GM18870 (cell line): Measurements from ENCODE around the gene CACNA1B.
"Not testable (repeated sequence)": the region's sequence is repeated elsewhere in the genome, so short reads cannot be mapped to it uniquely, and the experiment has no call there.

Experiments
- ATAC-seq: cut with Tn5 transposase; IDR thresholded peaks from one replicate; pipeline ENCODE4 v1.9.1; 2021; ENCODE audit warnings: moderate library complexity; ENCODE audit not compliant: unreplicated experiment

The CACNA1B gene

DNA sequence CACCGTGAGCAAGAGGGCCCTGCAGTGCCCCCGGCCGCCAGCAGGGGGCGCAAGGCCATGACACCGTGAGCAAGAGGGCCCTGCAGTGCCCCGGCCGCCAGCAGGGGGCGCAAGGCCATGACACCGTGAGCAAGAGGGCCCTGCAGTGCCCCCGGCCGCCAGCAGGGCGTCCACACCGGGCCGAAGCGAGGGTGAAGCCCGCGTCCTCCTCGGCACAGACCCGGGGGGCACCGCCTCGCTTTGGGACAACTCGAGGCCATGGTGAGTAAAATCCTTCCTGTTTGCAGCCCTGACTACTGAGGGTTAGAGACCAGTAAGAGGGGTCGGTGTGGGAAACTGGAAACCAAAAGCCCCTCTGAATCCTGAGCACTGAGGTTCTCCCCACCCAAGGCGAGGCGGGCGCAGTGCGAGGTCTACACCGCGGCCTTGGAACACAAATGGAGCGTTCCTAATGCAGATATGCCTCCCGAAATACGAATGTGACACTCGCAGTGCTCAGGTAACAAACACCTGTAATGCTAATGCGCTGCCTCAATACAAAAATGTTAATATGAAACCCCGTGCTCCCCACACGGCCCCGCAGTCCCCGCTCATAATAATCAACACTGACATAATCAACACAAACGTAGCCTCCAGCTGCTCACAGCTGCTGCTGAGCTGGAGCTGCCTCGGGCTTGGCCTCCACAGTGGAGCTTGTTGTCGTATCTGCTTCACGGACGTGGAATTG is 249.4 kb downstream of the CACNA1B start:
- not testable (repeated sequence) for ATAC-seq

DNA sequence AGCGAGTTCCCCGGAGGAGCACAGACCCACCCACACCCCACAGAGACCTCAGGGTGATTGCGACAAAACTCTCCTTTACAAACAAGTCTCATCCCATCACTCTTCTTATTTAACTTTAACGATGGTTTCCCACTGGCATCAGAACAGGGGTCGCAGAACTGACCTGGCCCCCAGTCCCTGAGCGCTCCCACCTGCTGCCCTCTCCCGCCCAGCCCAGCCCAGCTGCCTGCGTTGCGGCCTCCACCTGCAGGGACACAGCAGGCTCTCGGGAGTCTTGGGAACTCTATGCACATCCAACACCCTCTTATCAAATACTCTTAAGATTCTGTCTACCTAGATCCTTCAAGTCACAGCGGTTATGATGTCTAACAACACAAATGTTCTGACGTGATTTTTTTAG is 250.4 kb downstream of the CACNA1B start:
- ATAC-seq, result not testable (repeated sequence)

DNA sequence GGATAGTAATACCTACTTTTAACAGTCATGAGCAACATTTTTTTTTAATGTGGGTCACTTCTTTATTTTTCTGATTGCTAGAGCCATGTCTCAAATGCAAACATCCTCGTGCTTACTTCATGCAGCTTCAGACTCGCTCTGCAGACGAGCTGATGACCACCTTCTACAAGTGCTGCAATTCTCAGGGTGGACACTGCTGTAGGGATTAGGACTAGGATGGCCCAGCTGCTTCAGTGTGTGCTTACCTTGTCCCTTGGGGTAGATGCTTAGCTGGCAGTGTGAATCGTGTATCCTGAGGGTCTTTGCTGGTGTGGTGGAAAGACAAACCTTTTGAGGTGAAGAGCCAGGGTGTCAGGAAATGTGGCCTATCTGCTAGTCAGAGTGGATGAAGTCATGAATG is 251.7 kb downstream of the CACNA1B start:
- not testable (repeated sequence) for ATAC-seq

DNA sequence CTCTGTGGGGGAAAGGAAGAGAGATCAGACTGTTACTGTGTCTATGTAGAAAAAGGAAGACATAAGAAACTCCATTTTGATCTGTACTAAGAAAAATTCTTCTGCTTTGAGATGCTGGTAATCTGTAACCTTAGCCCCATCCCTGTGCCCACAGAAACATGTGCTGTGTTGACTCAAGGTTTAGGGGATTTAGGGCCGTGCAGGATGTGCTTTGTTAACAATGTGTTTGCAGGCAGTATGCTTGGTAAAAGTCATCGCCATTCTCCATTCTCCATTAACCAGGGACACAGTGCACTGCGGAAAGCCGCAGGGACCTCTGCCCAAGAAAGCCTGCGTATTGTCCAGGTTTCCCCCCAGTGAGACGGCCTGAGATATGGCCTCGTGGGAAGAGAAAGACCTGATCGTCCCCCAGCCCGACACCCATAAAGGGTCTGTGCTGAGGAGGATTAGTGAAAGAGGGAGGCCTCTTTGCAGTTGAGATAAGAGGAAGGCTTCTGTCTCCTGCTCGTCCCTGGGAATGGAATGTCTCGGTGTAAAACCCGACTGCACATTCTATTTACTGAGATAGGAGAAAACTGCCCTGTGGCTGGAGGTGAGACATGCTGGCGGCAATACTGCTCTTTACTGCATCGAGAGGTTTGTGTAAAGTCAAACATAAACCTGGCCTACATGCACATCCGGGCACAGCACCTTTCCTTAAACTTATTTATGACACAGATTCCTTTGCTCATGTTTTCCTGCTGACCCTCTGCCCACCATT is 255.5 kb downstream of the CACNA1B start:
- not testable (repeated sequence) for ATAC-seq

DNA sequence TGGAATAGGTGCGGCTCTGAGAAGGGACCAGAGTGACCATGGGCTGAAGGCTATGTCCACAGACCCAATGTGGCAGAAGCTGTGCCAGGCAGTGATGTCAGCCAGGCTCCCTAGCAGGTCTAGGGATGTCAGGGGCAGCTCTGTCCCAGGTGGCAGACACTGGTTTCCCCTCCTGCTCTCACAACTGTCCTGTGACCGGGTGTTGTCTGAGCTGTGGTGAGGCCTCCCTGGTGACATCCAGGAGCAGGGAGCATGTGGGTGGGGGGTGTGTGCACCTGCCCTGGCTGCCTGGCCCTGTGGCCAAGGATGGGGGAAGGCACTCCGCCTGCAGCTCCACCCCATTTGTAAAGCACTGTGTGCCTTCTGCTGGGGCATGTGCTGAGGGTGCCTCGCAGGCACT is 257.0 kb downstream of the CACNA1B start:
- not testable (repeated sequence) for ATAC-seq

DNA sequence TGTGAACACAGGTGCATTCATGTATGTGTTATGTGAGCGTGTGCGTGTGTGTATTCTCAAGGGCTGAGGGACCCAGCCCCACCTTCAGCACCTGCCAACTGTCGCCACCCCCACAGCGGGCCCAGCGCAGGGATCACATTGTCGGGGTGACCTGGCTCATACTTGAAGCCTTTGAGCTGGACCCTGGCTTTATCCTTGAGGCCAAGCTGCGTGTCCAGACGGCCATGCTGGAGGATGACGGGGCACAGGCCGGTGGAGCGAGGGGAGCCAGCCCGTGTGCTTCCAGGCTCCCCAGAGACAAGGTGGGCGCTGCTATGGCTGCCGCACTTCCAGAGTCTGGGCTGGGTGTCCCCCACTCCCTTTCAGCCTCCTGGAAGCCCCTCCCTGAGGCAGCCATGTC is 261.5 kb downstream of the CACNA1B start:
- not testable (repeated sequence) for ATAC-seq

DNA sequence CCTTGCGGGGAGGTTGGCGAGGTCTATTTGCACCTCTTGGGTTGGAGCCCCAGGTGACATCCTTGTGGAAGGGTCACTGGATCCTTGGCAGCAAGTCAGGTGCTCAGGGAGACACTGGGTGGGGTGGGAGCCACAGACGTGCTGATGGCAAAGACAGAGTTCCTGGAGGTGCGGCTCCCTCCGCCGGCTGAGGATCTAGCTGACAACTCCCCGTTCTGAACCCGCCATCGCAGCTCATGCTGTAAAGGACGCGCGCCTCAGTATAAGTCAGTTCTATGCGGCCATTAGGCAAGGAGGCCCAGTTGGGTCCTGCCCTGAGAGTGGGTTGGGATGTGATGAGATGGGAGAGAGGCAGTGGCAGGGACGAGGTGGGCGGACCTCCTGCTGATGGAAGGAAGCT is 263.4 kb downstream of the CACNA1B start:
- ATAC-seq, result not testable (repeated sequence)

DNA sequence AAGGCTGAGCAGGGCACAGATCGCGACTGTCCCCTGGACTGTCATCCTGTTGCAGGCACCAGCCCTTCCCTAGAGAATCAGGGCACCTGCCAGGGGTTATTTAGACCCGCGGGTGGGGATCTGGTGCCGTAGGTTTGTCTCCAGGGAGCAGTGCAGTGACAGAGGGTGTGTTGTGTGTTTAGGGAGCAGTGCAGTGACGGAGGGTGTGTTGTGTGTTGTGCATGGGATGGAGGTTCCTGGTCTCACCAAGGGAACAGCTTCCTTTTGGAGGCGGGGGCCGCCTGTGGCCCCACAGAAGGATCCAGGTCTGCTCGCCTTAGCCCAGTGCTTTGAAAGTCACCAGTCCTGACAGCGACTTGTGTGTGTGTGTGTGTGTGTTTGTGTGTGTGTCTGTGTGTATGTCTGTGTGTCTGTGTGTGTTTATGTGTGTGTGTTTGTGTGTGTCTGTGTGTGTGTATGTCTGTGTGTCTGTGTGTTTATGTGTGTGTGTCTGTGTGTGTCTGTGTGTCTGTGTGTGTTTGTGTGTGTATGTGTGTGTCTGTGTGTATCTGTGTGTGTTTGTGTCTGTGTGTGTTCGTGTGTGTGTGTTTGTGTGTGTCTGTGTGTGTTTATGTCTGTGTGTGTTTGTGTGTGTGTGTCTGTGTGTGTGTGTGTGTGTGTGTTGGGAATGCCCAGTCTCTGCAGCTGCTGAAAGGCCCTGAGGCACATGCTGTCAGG is 265.1 kb downstream of the CACNA1B start:
- not testable (repeated sequence) for ATAC-seq

DNA sequence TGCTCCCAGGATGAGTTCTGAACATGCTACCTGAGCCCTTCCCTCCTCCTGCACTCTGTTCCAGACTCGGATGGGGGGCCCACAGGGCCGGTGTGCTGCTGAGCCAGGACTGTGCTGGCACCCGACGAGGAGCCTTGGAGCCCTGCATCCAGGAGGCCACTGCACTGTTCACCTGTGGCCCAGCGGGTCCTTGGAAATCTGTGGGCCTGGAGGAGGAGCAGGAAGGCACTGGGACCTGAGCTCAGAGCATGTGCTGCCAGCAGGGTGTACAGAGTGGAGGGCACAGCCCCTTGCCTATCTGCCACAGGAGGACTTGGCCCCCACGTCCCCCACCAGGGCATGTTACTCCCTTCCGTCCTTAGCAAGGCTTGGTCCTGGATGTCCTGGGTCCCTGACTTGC is 265.9 kb downstream of the CACNA1B start:
- not testable (repeated sequence) for ATAC-seq

DNA sequence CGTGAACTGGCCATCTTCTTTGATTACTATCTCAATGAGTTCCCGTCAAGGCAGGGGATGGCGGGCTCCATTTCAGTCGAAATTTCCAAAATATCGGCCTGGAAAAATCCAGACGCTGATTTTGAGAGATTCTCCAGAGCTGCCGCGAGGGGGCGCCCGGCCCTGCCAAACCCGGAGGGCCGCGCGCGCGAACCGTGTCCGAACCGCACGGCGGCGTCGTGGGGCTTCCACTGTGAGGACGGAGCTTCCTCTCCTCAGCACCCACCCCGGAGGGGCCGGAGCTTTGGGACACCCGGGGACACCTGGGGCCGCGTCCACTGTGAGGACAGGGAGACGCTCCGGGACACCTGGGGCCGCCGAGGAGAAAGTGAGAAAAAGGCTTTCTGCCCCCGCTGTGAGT is 270.0 kb downstream of the CACNA1B start:
- ATAC-seq, result not testable (repeated sequence)

DNA sequence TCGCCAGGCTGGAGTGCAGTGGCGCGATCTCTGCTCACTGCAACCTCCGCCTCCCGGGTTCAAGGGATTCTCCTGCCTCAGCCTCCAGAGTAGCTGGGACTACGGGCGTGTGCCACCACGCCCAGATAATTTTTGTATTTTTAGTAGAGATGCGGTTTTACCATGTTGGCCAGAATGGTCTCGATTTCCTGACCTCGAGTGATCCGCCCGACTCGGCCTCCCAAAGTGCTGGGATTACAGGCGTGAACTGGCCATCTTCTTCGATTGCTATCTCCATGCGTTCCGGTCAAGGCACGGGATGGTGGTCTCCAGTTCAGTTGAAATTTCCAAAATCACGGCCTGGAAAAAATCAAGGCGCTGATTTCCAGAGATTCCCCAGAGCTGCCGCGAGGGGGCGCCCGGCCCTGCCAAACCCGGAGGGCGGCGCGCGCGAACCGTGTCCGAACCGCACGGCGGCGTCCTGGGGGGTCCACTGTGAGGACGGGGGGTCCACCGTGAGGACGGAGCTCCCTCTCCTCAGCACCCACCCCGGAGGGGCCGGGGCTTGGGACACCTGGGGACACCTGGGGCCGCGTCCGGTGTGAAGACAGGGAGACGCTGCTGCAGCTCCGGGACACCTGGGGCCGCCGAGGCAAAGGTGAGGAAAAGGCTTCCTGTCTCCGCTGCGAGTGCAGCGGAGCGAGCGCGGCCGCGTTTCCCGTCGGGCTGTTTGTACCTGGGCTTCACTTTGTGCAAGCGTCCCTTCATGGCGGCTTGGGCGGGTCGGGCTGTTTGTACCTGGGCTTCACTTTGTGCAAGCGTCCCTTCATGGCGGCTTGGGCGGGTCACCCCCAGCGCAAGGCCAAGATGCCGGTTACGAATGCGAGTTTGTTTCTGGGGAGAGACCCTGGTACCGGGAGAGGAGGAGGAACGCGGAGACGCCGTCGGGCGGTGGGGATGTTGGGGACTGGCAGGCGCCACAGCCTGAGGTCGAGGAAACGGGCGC is 272.4 kb downstream of the CACNA1B start:
- ATAC-seq, result not testable (repeated sequence)

DNA sequence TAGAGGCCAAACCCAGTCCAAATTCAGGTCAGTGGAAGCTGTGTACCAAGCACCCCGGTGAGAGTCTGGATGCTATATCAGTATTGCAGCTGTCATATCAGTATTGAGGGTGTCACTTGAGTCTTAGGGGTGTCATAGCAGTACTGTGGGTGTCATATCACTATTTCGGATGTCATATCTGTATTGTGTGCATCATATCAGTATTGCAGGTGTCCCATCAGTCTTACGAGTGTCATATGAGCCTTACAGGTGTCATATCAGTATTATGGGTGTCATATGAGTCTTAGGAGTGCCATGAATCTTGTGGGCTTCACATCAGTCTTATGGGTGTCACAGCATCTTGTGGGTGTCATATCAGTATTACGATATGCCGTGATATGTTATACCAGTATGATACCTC is 278.2 kb downstream of the CACNA1B start:
- not testable (repeated sequence) for ATAC-seq

DNA sequence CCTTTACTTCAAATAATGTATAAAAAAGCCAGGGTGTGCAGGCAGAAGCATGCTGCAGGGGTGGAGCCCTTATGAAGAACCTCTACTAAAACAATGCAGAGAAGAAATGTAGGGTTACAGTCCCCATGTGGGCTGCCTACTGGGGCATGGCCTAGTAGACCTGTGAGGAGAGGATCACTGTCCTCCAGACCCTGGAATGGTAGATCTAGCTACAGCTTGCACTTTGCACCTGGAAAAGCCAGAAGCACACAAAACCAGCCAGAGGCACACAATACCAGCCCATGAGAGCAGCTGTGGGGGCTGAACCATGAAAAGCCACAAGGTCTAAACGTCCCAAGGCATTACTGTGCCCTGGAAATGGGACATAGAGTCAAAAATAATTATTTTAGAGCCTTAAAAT is 289.2 kb downstream of the CACNA1B start:
- ATAC-seq, result not testable (repeated sequence)
